ENCODE results near the gene FAM89B.

Gene FAM89B

GRCh38 chr11:65595543-65596281, 23.4 kb downstream of the FAM89B start, which contains the start of gene KCNK7:
Gene KCNK7 (minus strand): TSS chr11:65595800. CDS start chr11:65595772, 28 bp downstream.
- Histone ChIP-seq H3K27me3 (ENCODE audit: control insufficient read depth, insufficient read depth, low read length) (peaks cover 34% of the 10 kb centered on the region), H3K36me3 (ENCODE audit: control insufficient read depth, insufficient read depth, low read length) (peaks cover 19% of the 10 kb centered on the region), H3K27ac (ENCODE audit: low read depth, low read length) (no peak within 1 kb of the TSS), H3K9me3 (ENCODE audit: control insufficient read depth, insufficient read depth, low read depth, low read length) (no peaks in the 10 kb centered on the region), H3K4me3 (ENCODE audit: low read depth, low read length) (no peak within 1 kb of the TSS), H3K9ac (ENCODE audit: low read length) (no peak within 1 kb of the TSS), H3K4me1 (ENCODE audit: control insufficient read depth, insufficient read depth, low read length) (peaks cover 20% of the 10 kb centered on the region)

GRCh38 chr11:65596520-65596919, 24.2 kb downstream of the FAM89B start:
- Histone ChIP-seq H3K36me3 (ENCODE audit: control insufficient read depth, insufficient read depth, low read length) (peaks cover 19% of the 10 kb centered on the region), H3K27me3 (ENCODE audit: control insufficient read depth, insufficient read depth, low read length) (peaks cover 26% of the 10 kb centered on the region), H3K4me1 (ENCODE audit: control insufficient read depth, insufficient read depth, low read length) (peaks cover 16% of the 10 kb centered on the region), H3K9ac (ENCODE audit: low read length) (no peak overlapping the region), H3K9me3 (ENCODE audit: control insufficient read depth, insufficient read depth, low read depth, low read length) (no peaks in the 10 kb centered on the region), H3K4me3 (ENCODE audit: low read depth, low read length) (no peak overlapping the region), H3K27ac (ENCODE audit: low read depth, low read length) (no peak overlapping the region)

- Histone ChIP-seq H3K4me1 (ENCODE audit: control insufficient read depth, insufficient read depth, low read length) (peaks cover 8% of the 10 kb centered on the region), H3K9ac (ENCODE audit: low read length) (no peak overlapping the region), H3K27ac (ENCODE audit: low read depth, low read length) (no peak overlapping the region), H3K9me3 (ENCODE audit: control insufficient read depth, insufficient read depth, low read depth, low read length) (no peaks in the 10 kb centered on the region), H3K27me3 (ENCODE audit: control insufficient read depth, insufficient read depth, low read length) (peaks cover 11% of the 10 kb centered on the region), H3K36me3 (ENCODE audit: control insufficient read depth, insufficient read depth, low read length) (peaks cover 24% of the 10 kb centered on the region), H3K4me3 (ENCODE audit: low read depth, low read length) (no peak overlapping the region)
These were observed 25.9 kb downstream of the FAM89B start for GRCh38 chr11:65598258-65598699.

GRCh38 chr11:65599216-65599954, 27.0 kb downstream of the FAM89B start:
- no peaks in the 10 kb centered on the region for H3K27me3 ChIP-seq (ENCODE audit: control insufficient read depth, insufficient read depth, low read length)
- no peaks in the 10 kb centered on the region for H3K4me1 ChIP-seq (ENCODE audit: control insufficient read depth, insufficient read depth, low read length)
- H3K27ac ChIP-seq (ENCODE audit: low read depth, low read length): no peak overlapping the region
- no peaks in the 10 kb centered on the region for H3K9me3 ChIP-seq (ENCODE audit: control insufficient read depth, insufficient read depth, low read depth, low read length)
- peaks cover 33% of the 10 kb centered on the region for H3K36me3 ChIP-seq (ENCODE audit: control insufficient read depth, insufficient read depth, low read length)
- H3K4me3 ChIP-seq (ENCODE audit: low read depth, low read length): no peak overlapping the region
- H3K9ac ChIP-seq (ENCODE audit: low read length): no peak overlapping the region

- H3K9me3 ChIP-seq (ENCODE audit: control insufficient read depth, insufficient read depth, low read depth, low read length): no peaks in the 10 kb centered on the region
- no peak overlapping the region for H3K4me3 ChIP-seq (ENCODE audit: low read depth, low read length)
- H3K9ac ChIP-seq (ENCODE audit: low read length): no peak overlapping the region
- no peaks in the 10 kb centered on the region for H3K4me1 ChIP-seq (ENCODE audit: control insufficient read depth, insufficient read depth, low read length)
- H3K27ac ChIP-seq (ENCODE audit: low read depth, low read length): no peak overlapping the region
- no peaks in the 10 kb centered on the region for H3K27me3 ChIP-seq (ENCODE audit: control insufficient read depth, insufficient read depth, low read length)
- H3K36me3 ChIP-seq (ENCODE audit: control insufficient read depth, insufficient read depth, low read length): peaks cover 38% of the 10 kb centered on the region
These were observed 27.6 kb downstream of the FAM89B start for GRCh38 chr11:65599955-65600246.

GRCh38 chr11:65604258-65604657, 31.9 kb downstream of the FAM89B start:
- Histone ChIP-seq H3K4me3 (ENCODE audit: low read depth, low read length) (no peak overlapping the region), H3K9ac (ENCODE audit: low read length) (no peak overlapping the region), H3K4me1 (ENCODE audit: control insufficient read depth, insufficient read depth, low read length) (peaks cover 15% of the 10 kb centered on the region), H3K9me3 (ENCODE audit: control insufficient read depth, insufficient read depth, low read depth, low read length) (no peaks in the 10 kb centered on the region), H3K27me3 (ENCODE audit: control insufficient read depth, insufficient read depth, low read length) (no peaks in the 10 kb centered on the region), H3K27ac (ENCODE audit: low read depth, low read length) (no peak overlapping the region), H3K36me3 (ENCODE audit: control insufficient read depth, insufficient read depth, low read length) (peaks cover 31% of the 10 kb centered on the region)

GRCh38 chr11:65606876-65607613, 34.7 kb downstream of the FAM89B start:
- Histone ChIP-seq H3K9ac (ENCODE audit: low read length) (no peak overlapping the region), H3K27ac (ENCODE audit: low read depth, low read length) (no peak overlapping the region; the same call in 1 of the 2 replicates), H3K27me3 (ENCODE audit: control insufficient read depth, insufficient read depth, low read length) (no peaks in the 10 kb centered on the region), H3K9me3 (ENCODE audit: control insufficient read depth, insufficient read depth, low read depth, low read length) (no peaks in the 10 kb centered on the region), H3K36me3 (ENCODE audit: control insufficient read depth, insufficient read depth, low read length) (peaks cover 32% of the 10 kb centered on the region), H3K4me1 (ENCODE audit: control insufficient read depth, insufficient read depth, low read length) (peaks cover 22% of the 10 kb centered on the region), H3K4me3 (ENCODE audit: low read depth, low read length) (peak overlapping the region; percentile 57)

- peak overlapping the region; percentile 57 for H3K4me3 ChIP-seq (ENCODE audit: low read depth, low read length)
- H3K9ac ChIP-seq (ENCODE audit: low read length): no peak overlapping the region
- peaks cover 30% of the 10 kb centered on the region for H3K4me1 ChIP-seq (ENCODE audit: control insufficient read depth, insufficient read depth, low read length)
- H3K9me3 ChIP-seq (ENCODE audit: control insufficient read depth, insufficient read depth, low read depth, low read length): no peaks in the 10 kb centered on the region
- H3K36me3 ChIP-seq (ENCODE audit: control insufficient read depth, insufficient read depth, low read length): peaks cover 32% of the 10 kb centered on the region
- no peaks in the 10 kb centered on the region for H3K27me3 ChIP-seq (ENCODE audit: control insufficient read depth, insufficient read depth, low read length)
- no peak overlapping the region for H3K27ac ChIP-seq (ENCODE audit: low read depth, low read length)
These were observed 35.5 kb downstream of the FAM89B start for GRCh38 chr11:65607614-65608426.

GRCh38 chr11:65609229-65609628, 36.9 kb downstream of the FAM89B start:
- H3K36me3 ChIP-seq (ENCODE audit: control insufficient read depth, insufficient read depth, low read length): peaks cover 20% of the 10 kb centered on the region
- no peaks in the 10 kb centered on the region for H3K9me3 ChIP-seq (ENCODE audit: control insufficient read depth, insufficient read depth, low read depth, low read length)
- H3K27ac ChIP-seq (ENCODE audit: low read depth, low read length): no peak overlapping the region
- H3K27me3 ChIP-seq (ENCODE audit: control insufficient read depth, insufficient read depth, low read length): no peaks in the 10 kb centered on the region
- H3K4me1 ChIP-seq (ENCODE audit: control insufficient read depth, insufficient read depth, low read length): peaks cover 36% of the 10 kb centered on the region
- H3K9ac ChIP-seq (ENCODE audit: low read length): no peak overlapping the region
- H3K4me3 ChIP-seq (ENCODE audit: low read depth, low read length): no peak overlapping the region

GRCh38 chr11:65609665-65610064, 37.3 kb downstream of the FAM89B start:
- Histone ChIP-seq H3K27ac (ENCODE audit: low read depth, low read length) (no peak overlapping the region), H3K9ac (ENCODE audit: low read length) (no peak overlapping the region), H3K4me1 (ENCODE audit: control insufficient read depth, insufficient read depth, low read length) (peaks cover 36% of the 10 kb centered on the region), H3K36me3 (ENCODE audit: control insufficient read depth, insufficient read depth, low read length) (peaks cover 15% of the 10 kb centered on the region), H3K9me3 (ENCODE audit: control insufficient read depth, insufficient read depth, low read depth, low read length) (no peaks in the 10 kb centered on the region), H3K4me3 (ENCODE audit: low read depth, low read length) (no peak overlapping the region), H3K27me3 (ENCODE audit: control insufficient read depth, insufficient read depth, low read length) (no peaks in the 10 kb centered on the region)

All from HUES6 (cell line).